Osteocyte (in vitro differentiated cells): ENCODE measurements around the gene DUSP22. TPM values are rescaled to one million over a fixed set of nuclear protein-coding genes. Genes with fewer than 3 reads are reported as not detected.

ENCODE experiments used
- DNase-seq: peaks from one replicate; pipeline ENCODE4 v3.0.0; 2021; ENCODE audit warnings: mixed read lengths; ENCODE audit not compliant: unreplicated experiment; ENCODE audit errors: extremely low spot score
- H3K27ac Mint-ChIP-seq: one replicate; pipeline ENCODE4 v1.8.0; 2021; ENCODE audit warnings: mild to moderate bottlenecking, mixed read lengths; ENCODE audit not compliant: unreplicated experiment
- H3K27me3 Mint-ChIP-seq: one replicate; pipeline ENCODE4 v1.8.0; 2021; ENCODE audit warnings: mixed read lengths; ENCODE audit not compliant: unreplicated experiment
- H3K36me3 Mint-ChIP-seq: one replicate; pipeline ENCODE4 v1.8.0; 2021; ENCODE audit warnings: mixed read lengths; ENCODE audit not compliant: unreplicated experiment
- H3K4me1 Mint-ChIP-seq: one replicate; pipeline ENCODE4 v1.8.0; 2021; ENCODE audit warnings: mixed read lengths; ENCODE audit not compliant: unreplicated experiment
- H3K4me3 Mint-ChIP-seq: one replicate; pipeline ENCODE4 v1.8.0; 2021; ENCODE audit warnings: mild to moderate bottlenecking, moderate library complexity, mixed read lengths; ENCODE audit not compliant: unreplicated experiment
- H3K9me3 Mint-ChIP-seq: one replicate; pipeline ENCODE4 v1.8.0; 2021; ENCODE audit warnings: mixed read lengths; ENCODE audit not compliant: unreplicated experiment
- CTCF ChIP-seq: fragments of 200-600 bp; sonication (generic); IDR thresholded peaks from 2 replicates; pipeline ENCODE4 v1.5.0; 2021; ENCODE audit warnings: antibody characterized with exemption, mild to moderate bottlenecking, moderate library complexity
- total RNA-seq: library from RNA; stranded (reverse); gene quantifications from 2 replicates; pipeline ENCODE4 v1.2.1, GENCODE V29; 2021

DUSP22 gene
- total RNA-seq, 1 donor from 2014 or later: 27.4 TPM

GRCh38 chr6:350371-350770 lies 58.1 kb downstream of the DUSP22 start:
- Mint-ChIP-seq H3K27me3 (no peaks in the 10 kb centered on the region), H3K36me3 (peaks cover 8% of the 10 kb centered on the region), H3K27ac (no peak overlapping the region), H3K4me3 (no peak overlapping the region), H3K9me3 (peaks cover 8% of the 10 kb centered on the region), H3K4me1 (no peaks in the 10 kb centered on the region)
- no peak for DNase-seq
- no peak for TF ChIP-seq CTCF

- Mint-ChIP-seq H3K36me3 (peaks cover 8% of the 10 kb centered on the region), H3K27ac (no peak overlapping the region), H3K4me1 (no peaks in the 10 kb centered on the region), H3K4me3 (no peak overlapping the region), H3K27me3 (no peaks in the 10 kb centered on the region), H3K9me3 (peaks cover 8% of the 10 kb centered on the region)
- TF ChIP-seq CTCF: no peak
- DNase-seq: no peak
These were observed 59.0 kb downstream of the DUSP22 start for GRCh38 chr6:351011-351866.

GRCh38 chr6:351867-352289 lies 59.6 kb downstream of the DUSP22 start:
- peaks cover 8% of the 10 kb centered on the region for H3K9me3 Mint-ChIP-seq
- peaks cover 8% of the 10 kb centered on the region for H3K36me3 Mint-ChIP-seq
- TF ChIP-seq CTCF: no peak
- H3K4me3 Mint-ChIP-seq: no peak overlapping the region
- H3K4me1 Mint-ChIP-seq: no peaks in the 10 kb centered on the region
- H3K27ac Mint-ChIP-seq: no peak overlapping the region
- no peak for DNase-seq
- H3K27me3 Mint-ChIP-seq: no peaks in the 10 kb centered on the region

- no peak for TF ChIP-seq CTCF
- H3K4me1 Mint-ChIP-seq: no peaks in the 10 kb centered on the region
- no peak for DNase-seq
- no peak overlapping the region for H3K27ac Mint-ChIP-seq
- no peak overlapping the region for H3K4me3 Mint-ChIP-seq
- H3K9me3 Mint-ChIP-seq: peaks cover 8% of the 10 kb centered on the region
- H3K27me3 Mint-ChIP-seq: no peaks in the 10 kb centered on the region
- peaks cover 8% of the 10 kb centered on the region for H3K36me3 Mint-ChIP-seq
These were observed 60.2 kb downstream of the DUSP22 start for GRCh38 chr6:352474-352873.

- no peaks in the 10 kb centered on the region for H3K27me3 Mint-ChIP-seq
- H3K36me3 Mint-ChIP-seq: peaks cover 8% of the 10 kb centered on the region
- H3K4me1 Mint-ChIP-seq: no peaks in the 10 kb centered on the region
- no peak for DNase-seq
- TF ChIP-seq CTCF: no peak
- H3K9me3 Mint-ChIP-seq: peaks cover 8% of the 10 kb centered on the region
- H3K27ac Mint-ChIP-seq: no peak overlapping the region
- no peak overlapping the region for H3K4me3 Mint-ChIP-seq
These were observed 60.7 kb downstream of the DUSP22 start for GRCh38 chr6:352896-353470.
